Large intestine (tissue), 3 donors: ENCODE results near the gene ABHD16A. TPM values are rescaled to one million over a fixed set of nuclear protein-coding genes. Genes with fewer than 3 reads are reported as not detected.

Experiments
- DNase-seq, 2 donors: peaks; one replicate each; pipeline versions ENCODE4 v3.0.0 to v3.0.0-alpha.2; 2013
- H3K27ac ChIP-seq: one replicate; pipeline ENCODE4 v1.5.1; 2013; ENCODE audit warnings: low read length
- H3K27me3 ChIP-seq: 2 replicates; pipeline ENCODE4 v1.6.1; 2013; ENCODE audit warnings: low read length; ENCODE audit not compliant: control insufficient read depth, insufficient read depth
- H3K36me3 ChIP-seq: 2 replicates; pipeline ENCODE4 v1.6.1; 2013; ENCODE audit warnings: low read length; ENCODE audit not compliant: control insufficient read depth, insufficient read depth
- H3K4me1 ChIP-seq: one replicate; pipeline ENCODE4 v1.6.1; 2013; ENCODE audit warnings: low read length; ENCODE audit not compliant: control insufficient read depth, insufficient read depth
- H3K4me3 ChIP-seq: one replicate; pipeline ENCODE4 v1.5.1; 2013; ENCODE audit warnings: low read length
- H3K9me3 ChIP-seq: one replicate; pipeline ENCODE4 v1.6.1; 2013; ENCODE audit warnings: mild to moderate bottlenecking, low read depth, low read length, moderate library complexity; ENCODE audit not compliant: control insufficient read depth
- WGBS: methylation state at CpG from one replicate; pipeline ENCODE4 v1.1.5; 2013; ENCODE audit warnings: low lambda C conversion rate; ENCODE audit not compliant: insufficient coverage; 5-methylcytosine and 5-hydroxymethylcytosine counted together
- polyA plus RNA-seq: library from polyadenylated mRNA; unstranded; fragments of 120-200 nt; gene quantifications from one replicate; pipeline ENCODE4 v1.2.1, GENCODE V29; 2013

Gene ABHD16A
- polyA plus RNA-seq, 1 donor, result 62.5 TPM

- Histone ChIP-seq H3K27ac (peak overlapping the region; percentile 93), H3K4me1 (peaks cover 40% of the 10 kb centered on the region), H3K27me3 (no peaks in the 10 kb centered on the region), H3K4me3 (peak overlapping the region; percentile 90), H3K9me3 (no peaks in the 10 kb centered on the region), H3K36me3 (peaks cover 36% of the 10 kb centered on the region)
- no peak for DNase-seq
- WGBS, result 5% methylated on average over 4 of the region's 37 CpGs
These were observed 50.0 kb downstream of the ABHD16A start for GRCh38 chr6:31652925-31653724.

GRCh38 chr6:31651602-31652191 lies 51.4 kb downstream of the ABHD16A start:
- WGBS, result no CpG with 5 or more reads among the region's 29 CpGs
- peak overlapping the region; percentile 93 for H3K27ac ChIP-seq
- no peaks in the 10 kb centered on the region for H3K9me3 ChIP-seq
- peak; percentile 82 to 92 for DNase-seq
- H3K4me1 ChIP-seq, result peaks cover 38% of the 10 kb centered on the region
- H3K27me3 ChIP-seq, result no peaks in the 10 kb centered on the region
- H3K4me3 ChIP-seq, result peak overlapping the region; percentile 90
- peaks cover 39% of the 10 kb centered on the region for H3K36me3 ChIP-seq

DNA sequence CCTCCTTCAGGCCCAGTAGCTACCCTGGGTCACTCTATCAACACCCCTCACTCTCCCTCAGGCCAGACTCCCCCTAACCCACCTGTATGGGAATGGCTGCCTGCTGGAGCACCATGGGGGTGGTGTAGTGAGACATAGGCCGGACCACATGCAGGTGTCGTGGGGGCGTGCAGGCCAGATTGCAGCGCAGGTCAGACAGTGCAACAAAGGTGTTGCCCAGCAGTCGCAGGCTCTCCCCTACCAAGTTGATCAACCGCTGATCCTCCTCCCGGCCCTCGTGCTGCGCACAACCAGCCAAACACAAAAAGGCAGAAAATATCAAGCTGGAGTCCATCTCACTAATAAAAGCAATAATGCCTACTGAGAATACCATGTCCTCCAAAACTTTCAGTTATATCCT lies 57.8 kb downstream of the ABHD16A start:
- Histone ChIP-seq H3K36me3 (peaks cover 91% of the 10 kb centered on the region), H3K4me1 (no peaks in the 10 kb centered on the region), H3K4me3 (no peak overlapping the region), H3K27me3 (no peaks in the 10 kb centered on the region), H3K9me3 (no peaks in the 10 kb centered on the region), H3K27ac (no peak overlapping the region)
- DNase-seq, result no peak
- no CpG with 5 or more reads among the region's 9 CpGs for WGBS

- no CpG with 5 or more reads among the region's 17 CpGs for WGBS
- Histone ChIP-seq H3K27me3 (no peaks in the 10 kb centered on the region), H3K4me1 (no peaks in the 10 kb centered on the region), H3K9me3 (no peaks in the 10 kb centered on the region), H3K4me3 (no peak overlapping the region), H3K36me3 (peaks cover 92% of the 10 kb centered on the region), H3K27ac (no peak overlapping the region)
- no peak for DNase-seq
These were observed 59.2 kb downstream of the ABHD16A start for GRCh38 chr6:31643818-31644454.

GRCh38 chr6:31642798-31643570 lies 60.1 kb downstream of the ABHD16A start:
- no peak for DNase-seq
- no peaks in the 10 kb centered on the region for H3K9me3 ChIP-seq
- H3K27ac ChIP-seq, result no peak overlapping the region
- H3K4me3 ChIP-seq, result no peak overlapping the region
- WGBS, result 80% methylated on average over 1 of the region's 6 CpGs
- H3K36me3 ChIP-seq, result peaks cover 88% of the 10 kb centered on the region
- H3K27me3 ChIP-seq, result no peaks in the 10 kb centered on the region
- no peaks in the 10 kb centered on the region for H3K4me1 ChIP-seq

DNA sequence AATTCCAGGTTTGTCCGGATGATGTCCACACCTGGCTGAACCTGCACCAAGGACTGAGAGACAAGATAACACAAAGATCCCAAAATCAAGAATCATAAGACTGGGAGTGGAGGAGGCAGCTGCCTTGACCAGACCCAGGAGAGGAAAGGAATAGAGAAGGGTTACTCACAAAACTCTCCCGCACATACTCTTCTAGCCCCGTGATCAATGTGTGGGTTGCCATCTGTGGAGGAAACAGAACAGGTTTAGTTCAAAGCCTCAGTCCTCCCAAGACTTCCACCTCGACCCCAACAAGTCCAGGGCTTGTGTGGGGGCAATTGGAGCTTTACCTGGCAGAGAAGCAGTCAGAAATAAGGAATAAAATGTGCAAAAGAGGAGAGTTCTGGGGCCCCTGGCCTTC lies 61.8 kb downstream of the ABHD16A start:
- Histone ChIP-seq H3K27ac (no peak overlapping the region), H3K27me3 (no peaks in the 10 kb centered on the region), H3K4me1 (no peaks in the 10 kb centered on the region), H3K4me3 (no peak overlapping the region), H3K36me3 (peaks cover 89% of the 10 kb centered on the region), H3K9me3 (no peaks in the 10 kb centered on the region)
- 100% methylated on average over 1 of the region's 4 CpGs for WGBS
- no peak for DNase-seq

DNA sequence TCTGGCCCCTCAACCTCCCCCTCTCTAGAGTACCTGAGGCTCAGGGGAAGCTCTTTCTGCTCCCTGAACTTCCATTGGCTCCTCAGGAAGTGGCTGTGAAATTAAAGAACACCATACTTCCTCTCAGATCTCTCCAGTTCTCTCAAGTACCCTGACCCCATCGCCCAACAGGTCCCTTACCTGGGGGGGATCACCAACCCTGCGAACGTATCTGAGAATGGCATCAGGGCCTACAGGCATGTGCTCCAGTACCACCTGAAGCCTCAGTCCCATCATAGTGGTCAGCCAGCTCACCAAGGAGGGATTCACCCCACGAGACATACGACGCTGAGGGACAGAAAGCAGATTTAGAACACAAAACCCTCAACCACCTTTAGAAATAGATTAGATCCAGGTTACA lies 62.5 kb downstream of the ABHD16A start:
- Histone ChIP-seq H3K27ac (no peak overlapping the region), H3K27me3 (no peaks in the 10 kb centered on the region), H3K4me3 (no peak overlapping the region), H3K9me3 (no peaks in the 10 kb centered on the region), H3K4me1 (no peaks in the 10 kb centered on the region), H3K36me3 (peaks cover 89% of the 10 kb centered on the region)
- no CpG with 5 or more reads among the region's 6 CpGs for WGBS
- DNase-seq, result no peak

DNA sequence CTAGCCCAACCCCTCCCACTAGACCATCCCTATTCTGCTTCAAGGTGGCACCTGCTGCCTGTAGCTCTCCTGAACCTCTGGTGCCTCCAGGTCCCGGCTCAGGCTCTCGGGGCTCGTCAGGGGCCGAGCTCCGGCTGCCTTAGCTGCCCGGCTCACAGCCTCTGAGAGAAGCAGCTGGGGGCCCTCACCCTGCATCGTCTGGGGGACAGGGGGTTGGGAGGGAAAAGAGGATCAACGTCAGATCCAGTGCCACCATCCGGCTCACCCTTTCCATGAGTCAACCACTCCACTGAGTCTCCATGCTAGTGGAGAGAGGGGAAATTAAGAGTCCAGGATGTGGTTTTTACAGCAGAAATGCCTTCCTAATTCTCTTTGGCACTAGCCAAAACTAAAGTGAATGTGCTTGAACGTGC lies 63.7 kb downstream of the ABHD16A start:
- H3K27me3 ChIP-seq, result no peaks in the 10 kb centered on the region
- H3K36me3 ChIP-seq, result peaks cover 89% of the 10 kb centered on the region
- no peak overlapping the region for H3K4me3 ChIP-seq
- no peak for DNase-seq
- H3K27ac ChIP-seq, result no peak overlapping the region
- no peaks in the 10 kb centered on the region for H3K9me3 ChIP-seq
- H3K4me1 ChIP-seq, result no peaks in the 10 kb centered on the region
- no CpG with 5 or more reads among the region's 10 CpGs for WGBS

DNA sequence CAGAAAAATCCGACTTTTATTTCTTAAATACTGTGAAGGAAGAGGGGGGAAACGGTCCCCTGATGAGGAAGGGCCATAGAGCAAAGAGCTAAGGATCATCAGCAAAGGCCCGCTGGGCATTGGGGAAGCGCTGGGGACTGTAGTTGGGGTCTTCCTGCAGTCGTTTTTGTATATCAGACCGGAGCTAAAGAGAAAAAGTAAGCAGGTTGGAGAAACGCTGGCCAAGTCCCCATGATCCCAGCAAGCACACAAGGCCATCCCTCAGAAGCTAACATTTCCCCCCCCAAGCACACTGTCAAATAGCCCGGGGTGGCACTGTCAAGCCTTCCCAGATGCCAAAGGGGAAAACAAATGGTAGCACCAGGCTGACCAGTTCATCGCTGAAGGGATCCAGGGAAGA lies 64.1 kb downstream of the ABHD16A start:
- H3K9me3 ChIP-seq, result no peaks in the 10 kb centered on the region
- H3K4me3 ChIP-seq, result no peak overlapping the region
- no peak overlapping the region for H3K27ac ChIP-seq
- WGBS, result 100% methylated on average over 3 of the region's 9 CpGs
- no peaks in the 10 kb centered on the region for H3K4me1 ChIP-seq
- peaks cover 89% of the 10 kb centered on the region for H3K36me3 ChIP-seq
- H3K27me3 ChIP-seq, result no peaks in the 10 kb centered on the region
- no peak for DNase-seq
